ENCODE measurements around the gene TRIM44. TPM values are rescaled to one million over a fixed set of nuclear protein-coding genes. Genes with fewer than 3 reads are reported as not detected.

TRIM44 gene
- total RNA-seq, 2 experiments from 2014 or later: 11.3 to 19.9 TPM

- BruUV-seq (replicated peaks): no TSS peak
- Histone ChIP-seq H3K36me3 (ENCODE audit: insufficient read depth, low read length) (no peaks in the 10 kb centered on the region), H3K79me2 (ENCODE audit: insufficient read depth, low read depth, low read length) (no peaks in the 10 kb centered on the region), H3K4me2 (ENCODE audit: low read length) (no peak overlapping the region), H3K9me3 (ENCODE audit: low read length) (no peaks in the 10 kb centered on the region), H3K9me2 (ENCODE audit: insufficient read depth, low read length) (no peaks in the 10 kb centered on the region), H3K4me3 (ENCODE audit: low read depth, low read length, poor library complexity, severe bottlenecking) (no peak overlapping the region), H3K4me1 (ENCODE audit: insufficient read depth, low read length, poor library complexity, severe bottlenecking) (no peaks in the 10 kb centered on the region), H4K20me1 (ENCODE audit: insufficient read depth, low read length) (no peaks in the 10 kb centered on the region), H2AFZ (ENCODE audit: low read length) (no peak overlapping the region), H3K27ac (ENCODE audit: low read depth, low read length, poor library complexity, severe bottlenecking) (no peak overlapping the region)
- no peak for DNase-seq (ENCODE audit: low spot score)
- ChIA-PET CTCF (ENCODE audit: unreplicated experiment) (no interaction called here), POLR2A (no interaction called here)
- TF ChIP-seq CTCF (conservative IDR thresholded peaks at IDR 0.05; ENCODE audit: low read length): no peak
- TF ChIP-seq EZH2phosphoT487 (IDR thresholded peaks at IDR 0.05; ENCODE audit: borderline replicate concordance, low read depth, low read length): no peak
- intact Hi-C loops (cut with micrococcal nuclease; ENCODE audit: unreplicated experiment): no loop called here
Measured at GRCh38 chr11:35804451-35805040, 142.0 kb downstream of the TRIM44 start.

- Histone ChIP-seq H3K36me3 (ENCODE audit: insufficient read depth, low read length) (no peaks in the 10 kb centered on the region), H3K4me2 (ENCODE audit: low read length) (no peak overlapping the region), H3K27ac (ENCODE audit: low read depth, low read length, poor library complexity, severe bottlenecking) (no peak overlapping the region), H3K4me3 (ENCODE audit: low read depth, low read length, poor library complexity, severe bottlenecking) (no peak overlapping the region), H3K9me3 (ENCODE audit: low read length) (no peaks in the 10 kb centered on the region), H4K20me1 (ENCODE audit: insufficient read depth, low read length) (no peaks in the 10 kb centered on the region), H3K79me2 (ENCODE audit: insufficient read depth, low read depth, low read length) (no peaks in the 10 kb centered on the region), H2AFZ (ENCODE audit: low read length) (no peak overlapping the region), H3K9me2 (ENCODE audit: insufficient read depth, low read length) (no peaks in the 10 kb centered on the region), H3K4me1 (ENCODE audit: insufficient read depth, low read length, poor library complexity, severe bottlenecking) (no peaks in the 10 kb centered on the region)
- BruUV-seq (replicated peaks): no TSS peak
- intact Hi-C loops (cut with micrococcal nuclease; ENCODE audit: unreplicated experiment): no loop called here
- POLR2A ChIA-PET: no interaction called here
- CTCF ChIA-PET (ENCODE audit: unreplicated experiment): no interaction called here
- DNase-seq (ENCODE audit: low spot score): no peak
- TF ChIP-seq EZH2phosphoT487 (IDR thresholded peaks at IDR 0.05; ENCODE audit: borderline replicate concordance, low read depth, low read length) (no peak), CTCF (conservative IDR thresholded peaks at IDR 0.05; ENCODE audit: low read length) (no peak)
Measured at GRCh38 chr11:35809561-35809960, 147.0 kb downstream of the TRIM44 start.

GRCh38 chr11:35810045-35810645 is 147.6 kb downstream of the TRIM44 start:
- H3K4me3 ChIP-seq (ENCODE audit: low read depth, low read length, poor library complexity, severe bottlenecking): no peak overlapping the region
- intact Hi-C loops (cut with micrococcal nuclease; ENCODE audit: unreplicated experiment): no loop called here
- TF ChIP-seq CTCF (conservative IDR thresholded peaks at IDR 0.05; ENCODE audit: low read length) (no peak), EZH2phosphoT487 (IDR thresholded peaks at IDR 0.05; ENCODE audit: borderline replicate concordance, low read depth, low read length) (no peak)
- H2AFZ ChIP-seq (ENCODE audit: low read length): no peak overlapping the region
- H3K27ac ChIP-seq (ENCODE audit: low read depth, low read length, poor library complexity, severe bottlenecking): no peak overlapping the region
- no TSS peak for BruUV-seq (replicated peaks)
- no peak overlapping the region for H3K4me2 ChIP-seq (ENCODE audit: low read length)
- H3K36me3 ChIP-seq (ENCODE audit: insufficient read depth, low read length): no peaks in the 10 kb centered on the region
- ChIA-PET CTCF (ENCODE audit: unreplicated experiment) (no interaction called here), POLR2A (no interaction called here)
- no peaks in the 10 kb centered on the region for H3K4me1 ChIP-seq (ENCODE audit: insufficient read depth, low read length, poor library complexity, severe bottlenecking)
- H4K20me1 ChIP-seq (ENCODE audit: insufficient read depth, low read length): no peaks in the 10 kb centered on the region
- H3K9me3 ChIP-seq (ENCODE audit: low read length): no peaks in the 10 kb centered on the region
- DNase-seq (ENCODE audit: low spot score): no peak
- H3K79me2 ChIP-seq (ENCODE audit: insufficient read depth, low read depth, low read length): no peaks in the 10 kb centered on the region
- H3K9me2 ChIP-seq (ENCODE audit: insufficient read depth, low read length): no peaks in the 10 kb centered on the region
